Measurements from ENCODE around the gene CEMIP2.

- no peak for TF ChIP-seq CTCF (conservative IDR thresholded peaks at IDR 0.05 in 1 of 2, IDR thresholded peaks at IDR 0.05 in 1 of 2; ENCODE audit: extremely low read depth in 1 of 2, insufficient read depth in 1 of 2, low read depth in 1 of 2, low read length in 2 of 2)
- TF ChIP-seq EZH2 (IDR thresholded peaks at IDR 0.05; ENCODE audit: borderline replicate concordance, low read length): no peak
These were observed 91.9 kb downstream of the CEMIP2 start for GRCh38 chr9:71676460-71676859.

Measured in mammary epithelial cell (primary cell).